ENCODE data around the gene CCNI.
A peak's percentile ranks its signal among the peaks of the same experiment; 100 is the strongest.
"Not testable (repeated sequence)": the region's sequence is repeated elsewhere in the genome, so short reads cannot be mapped to it uniquely, and the experiment has no call there.

Gene CCNI

GRCh38 chr4:77080806-77081205, 5.0 kb upstream of the CCNI start:
- not testable (repeated sequence) for DNase-seq

DNA sequence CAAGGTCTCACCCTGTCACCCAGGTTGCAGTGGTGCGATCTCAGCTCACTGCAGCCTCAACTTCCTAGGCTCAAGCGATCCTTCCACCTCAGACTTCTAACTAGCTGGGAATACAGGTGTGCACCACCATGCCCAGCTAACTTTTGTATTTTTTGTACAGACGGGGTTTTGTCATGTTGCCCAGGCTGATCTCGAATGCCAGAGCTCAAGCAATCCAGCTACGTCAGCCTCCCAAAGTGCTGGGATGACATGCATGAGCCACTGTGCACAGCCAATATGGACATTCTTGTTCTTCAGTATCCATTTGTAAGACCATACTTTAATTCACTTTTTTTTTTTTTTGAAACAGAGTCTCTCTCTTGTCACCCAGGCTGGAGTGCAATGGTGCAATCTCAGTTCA, 3.5 kb upstream of the CCNI start:
- no peak for DNase-seq

GRCh38 chr4:77078401-77078800, 2.6 kb upstream of the CCNI start:
- DNase-seq = no peak

- no peak for DNase-seq
Observed at GRCh38 chr4:77076889-77077635, 1.3 kb upstream of the CCNI start.

GRCh38 chr4:77074981-77075855, 571 bp downstream of the CCNI start:
- DNase-seq = peak; percentile 73

DNA sequence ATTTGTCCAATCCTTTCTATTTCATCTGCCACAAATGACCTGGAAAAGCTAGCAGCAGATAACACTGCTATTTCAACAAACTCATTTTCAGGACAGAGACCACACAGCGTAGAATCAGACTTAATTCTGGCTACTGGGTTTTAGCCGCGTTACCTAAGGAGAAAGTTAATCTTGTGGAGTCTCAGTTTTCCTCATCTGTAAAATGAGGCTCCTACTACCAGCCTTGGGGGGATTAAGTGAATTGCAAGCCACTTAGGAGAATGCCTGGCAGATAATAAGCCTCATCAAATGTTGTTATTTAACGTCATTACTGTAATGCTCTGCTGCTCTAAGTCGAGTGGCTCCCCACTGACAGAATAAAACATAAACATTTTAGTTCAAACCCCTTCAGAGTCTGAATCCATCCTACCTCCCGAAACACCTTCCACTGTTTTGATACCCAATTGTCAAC, 1.4 kb downstream of the CCNI start:
- DNase-seq = no peak

DNA sequence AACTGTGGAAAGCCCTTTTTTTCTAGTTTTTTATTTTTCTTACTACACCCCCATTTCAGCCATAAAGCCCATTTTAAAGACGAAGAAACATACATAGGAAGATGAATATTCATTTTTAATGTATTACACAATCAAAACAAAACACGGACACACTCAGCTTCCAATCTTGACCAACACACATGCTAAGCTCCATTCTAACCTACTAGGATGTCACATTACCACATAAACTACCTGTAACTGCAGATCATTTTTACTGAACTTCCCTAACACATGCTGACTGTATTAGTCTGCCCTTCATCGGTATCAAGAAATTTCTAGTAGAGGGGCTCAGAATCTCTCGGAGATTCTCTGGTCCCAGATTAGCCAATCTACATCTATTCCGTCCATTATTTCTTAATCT, 1.8 kb downstream of the CCNI start:
- no peak for DNase-seq

DNA sequence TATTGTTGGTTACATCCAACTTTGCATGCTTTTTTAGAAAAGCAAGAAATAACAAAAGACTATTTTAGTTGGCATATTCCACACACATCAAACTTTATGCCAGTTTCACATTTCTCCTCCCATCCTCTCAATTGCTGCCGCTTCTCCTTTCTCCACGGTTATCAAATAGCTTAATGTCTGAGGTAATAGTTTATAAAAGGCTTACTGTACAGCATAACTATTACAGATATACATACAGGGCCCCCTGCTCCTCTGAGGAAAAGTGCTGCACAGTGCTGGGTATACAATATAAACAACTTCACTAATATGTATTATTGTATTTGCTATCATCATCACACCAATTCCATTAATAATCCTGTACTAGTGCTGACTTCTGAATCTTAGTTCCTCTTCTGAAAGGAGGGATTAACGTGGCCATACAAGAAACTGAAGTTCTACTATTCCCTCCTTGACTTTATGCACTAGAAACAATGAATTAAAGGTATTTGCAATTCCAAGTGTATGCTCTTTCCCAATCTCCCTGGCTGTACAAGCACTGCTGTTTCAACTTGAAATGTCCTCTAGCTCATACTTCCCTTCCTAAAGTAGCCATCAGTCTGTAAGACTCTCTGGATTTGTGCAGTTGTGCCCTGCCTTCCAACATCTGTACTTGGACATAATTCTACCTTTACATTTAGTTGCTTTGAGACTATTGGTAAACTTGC, 2.5 kb downstream of the CCNI start:
- DNase-seq = no peak

DNA sequence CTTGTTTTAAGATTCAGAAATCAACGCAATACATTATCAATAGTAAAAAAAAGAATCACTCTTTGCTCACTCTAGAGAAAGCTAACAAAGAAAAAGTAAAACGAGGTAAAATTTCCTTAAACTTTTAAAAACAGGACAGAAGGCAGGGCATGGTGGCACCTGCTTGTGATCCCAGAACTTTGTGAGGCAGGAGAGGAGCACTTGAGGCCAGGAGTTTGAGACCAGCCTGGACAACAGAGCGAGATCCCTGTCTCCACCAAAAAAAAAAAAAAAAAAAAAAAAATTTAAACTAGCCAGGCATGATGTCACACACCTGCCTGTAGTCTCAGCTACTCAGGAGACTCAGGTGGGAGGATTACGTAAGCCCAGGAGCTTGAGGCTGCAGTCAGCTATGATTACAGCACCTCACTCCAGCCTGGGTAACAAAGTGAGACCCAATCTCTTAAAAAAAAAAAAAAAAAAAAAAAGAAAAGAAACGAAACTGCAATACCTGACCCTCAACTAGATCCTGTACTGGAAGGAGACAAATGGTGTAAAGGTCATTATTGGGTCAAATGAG, 3.5 kb downstream of the CCNI start:
- peak; percentile 52 for DNase-seq

DNA sequence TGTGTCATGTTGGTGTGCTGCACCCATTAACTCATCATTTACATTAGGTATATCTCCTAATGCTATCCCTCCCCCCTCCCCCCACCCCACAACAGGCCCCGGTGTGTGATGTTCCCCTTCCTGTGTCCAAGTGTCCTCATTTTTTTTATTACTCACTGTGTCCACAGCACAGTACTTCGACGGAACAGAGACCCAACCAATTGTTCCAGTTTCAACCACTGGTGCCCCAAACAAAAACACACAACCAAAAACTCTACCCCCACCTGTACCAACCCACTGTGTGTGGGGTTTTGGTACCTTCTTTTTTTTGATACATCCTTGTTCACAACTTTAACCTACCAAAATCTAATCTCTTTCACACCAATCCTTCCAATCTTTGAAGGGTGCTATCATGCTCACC, 6.3 kb downstream of the CCNI start:
- not testable (repeated sequence) for DNase-seq

DNA sequence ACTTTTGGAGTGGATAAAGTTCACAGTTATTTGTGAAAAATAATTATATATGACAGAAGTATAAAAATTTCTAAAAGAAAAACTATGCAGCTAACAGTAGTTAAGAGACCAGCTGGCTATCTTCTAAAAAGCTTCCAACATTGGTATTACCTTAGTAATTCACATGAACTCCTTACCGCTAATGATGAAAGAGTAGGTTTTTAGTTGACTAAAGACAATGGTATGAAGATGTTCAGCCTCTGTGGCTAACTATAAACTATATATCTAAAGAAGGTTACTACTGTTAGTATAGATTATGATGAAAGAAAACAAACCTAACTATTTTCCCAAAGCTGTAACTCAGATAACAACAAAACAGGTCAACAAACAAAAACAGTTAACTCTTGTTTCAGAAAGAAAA, 10.4 kb downstream of the CCNI start:
- DNase-seq = no peak

- DNase-seq = no peak
Observed at GRCh38 chr4:77062856-77063255, 12.9 kb downstream of the CCNI start.

- peak; percentile 60 for DNase-seq
Observed at GRCh38 chr4:77052352-77052751, 23.4 kb downstream of the CCNI start.

GRCh38 chr4:77050962-77051361, 24.8 kb downstream of the CCNI start:
- DNase-seq = no peak

- DNase-seq = no peak
Observed at GRCh38 chr4:77047037-77047436, 28.8 kb downstream of the CCNI start.

DNA sequence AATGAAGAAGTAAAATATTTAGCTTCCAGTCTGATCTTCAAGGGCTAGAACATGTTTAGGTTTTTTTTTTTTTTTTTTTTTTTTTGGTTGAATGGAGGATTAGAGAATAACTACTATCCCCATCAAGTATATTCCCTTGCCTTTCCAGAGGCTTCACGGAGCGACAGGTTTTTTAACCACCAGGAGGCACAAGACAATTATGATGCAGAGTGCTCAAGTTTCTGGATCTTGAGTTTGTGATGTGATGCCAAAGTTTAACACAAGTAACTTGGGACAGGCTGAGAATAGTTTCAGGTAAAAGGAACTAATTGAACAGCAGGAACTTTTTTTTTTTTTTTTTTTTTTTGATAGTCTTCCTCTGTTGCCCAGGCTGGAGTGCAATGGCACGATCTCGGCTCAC, 30.3 kb downstream of the CCNI start:
- no peak for DNase-seq

DNA sequence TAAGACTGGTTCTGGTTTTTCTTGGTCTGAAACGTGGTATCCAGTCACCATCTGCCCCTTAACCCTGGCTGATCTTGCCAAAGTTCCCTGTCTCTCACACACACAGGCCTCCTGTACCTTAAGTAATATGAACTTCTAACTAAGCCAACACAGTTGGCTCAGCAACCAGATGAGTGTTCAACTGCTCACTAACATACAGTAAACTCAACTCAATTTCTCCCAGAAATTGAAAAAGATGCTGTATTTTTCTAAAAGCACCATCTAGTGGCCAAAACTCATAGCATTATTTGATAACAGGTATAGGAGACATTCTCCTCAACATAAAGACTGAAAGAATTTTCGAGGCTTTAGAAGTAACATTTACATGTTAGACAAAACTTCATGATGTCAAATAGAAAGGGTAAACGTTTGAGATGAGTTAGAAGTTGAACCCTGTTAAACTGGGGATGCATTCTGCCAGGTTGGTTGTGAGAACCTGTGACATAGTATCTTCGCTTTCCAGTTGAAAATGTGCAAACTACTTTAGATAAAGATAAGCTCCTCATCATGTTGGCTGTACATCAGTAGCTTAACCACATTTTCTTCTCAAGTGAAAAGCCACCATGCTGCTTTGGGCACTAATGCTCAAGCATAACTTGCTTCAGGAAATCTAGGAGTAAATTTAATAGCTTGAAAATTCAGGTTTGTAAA, 31.2 kb downstream of the CCNI start:
- no peak for DNase-seq

- DNase-seq = no peak
Observed at GRCh38 chr4:77043507-77044136, 32.2 kb downstream of the CCNI start.

- no peak for DNase-seq
Observed at GRCh38 chr4:77040854-77041725, 34.7 kb downstream of the CCNI start.

DNA sequence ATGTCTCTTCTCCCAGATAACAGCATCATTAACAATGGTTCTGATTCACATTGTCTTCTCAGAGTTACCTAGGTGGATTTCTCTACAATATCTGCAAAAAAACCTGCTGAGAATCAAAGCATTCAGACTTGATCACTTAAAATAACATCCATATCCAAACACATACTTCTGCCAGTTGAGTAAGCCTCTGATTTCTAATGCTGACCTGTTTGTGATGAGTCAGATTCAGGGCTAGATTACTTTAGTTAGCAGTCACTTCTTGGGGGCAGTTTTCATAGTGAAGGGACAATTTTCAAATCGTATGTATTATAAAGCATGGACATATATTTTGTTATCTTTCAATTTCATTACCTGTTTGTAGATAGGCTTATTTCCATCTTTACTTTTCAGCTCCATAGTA, 35.5 kb downstream of the CCNI start:
- no peak for DNase-seq

DNA sequence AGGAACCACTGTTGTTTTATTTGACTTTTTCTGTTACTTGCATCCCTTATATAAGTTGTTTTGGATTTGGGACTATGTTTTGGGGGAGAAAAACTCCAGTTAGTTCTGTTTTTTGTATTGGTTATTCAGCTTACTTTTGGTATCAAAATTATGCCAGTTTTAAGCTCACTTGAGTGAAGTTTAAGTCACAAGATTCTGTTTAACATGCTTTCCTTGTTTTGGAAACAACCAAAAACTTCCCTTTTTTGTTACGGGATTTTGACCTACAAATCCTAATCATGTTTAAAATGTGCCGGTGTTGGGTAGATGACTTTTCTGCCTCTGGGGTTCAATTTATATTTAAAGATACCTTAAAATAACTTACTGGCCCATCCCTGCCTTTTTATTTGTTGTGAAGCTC, 36.0 kb downstream of the CCNI start:
- no peak for DNase-seq
